NCI-H1417 (cell line): ENCODE measurements around the gene PPP3CA.

Experiments
- DNase-seq, 3 experiments: peaks; one replicate each; lab custom pipeline; 2025; lab: John Stamatoyannopoulos, UW

PPP3CA gene

DNA sequence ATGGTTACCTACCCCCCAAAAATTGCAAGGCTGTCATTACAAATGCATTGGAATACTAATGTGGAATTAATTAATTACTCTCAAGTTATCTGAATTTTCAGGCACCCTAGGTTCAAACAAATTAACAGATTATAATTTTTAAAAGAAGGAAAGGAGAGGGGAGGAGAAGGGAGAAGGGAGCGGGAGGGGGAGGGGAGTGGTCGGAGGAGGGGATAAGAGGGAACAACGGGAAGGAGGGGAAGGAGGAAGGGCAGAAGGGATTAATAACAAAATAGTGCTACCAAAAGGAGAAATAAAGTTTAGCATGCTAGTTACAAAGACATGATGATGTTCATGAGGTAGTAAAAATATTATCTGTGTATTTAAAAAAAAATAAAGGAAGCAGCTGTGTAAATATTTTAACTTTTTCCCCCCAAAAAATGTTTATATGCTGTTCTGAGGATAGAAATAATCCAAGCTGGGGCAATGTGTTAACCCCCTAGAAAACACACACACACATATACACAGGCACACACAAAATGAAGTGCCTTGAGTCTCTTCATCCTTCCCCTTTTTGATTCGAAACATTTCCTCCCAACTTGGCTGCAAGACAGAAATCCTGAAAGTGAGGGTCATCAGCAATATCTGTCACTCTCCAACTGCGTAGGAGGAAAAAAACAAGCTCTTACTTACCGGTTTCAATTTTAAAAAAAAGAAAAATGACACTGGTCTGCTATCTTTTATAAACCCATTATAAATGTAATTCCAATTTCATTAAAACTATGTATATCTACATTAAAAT, 58.8 kb downstream of the PPP3CA start:
- peak in 1 of 3 experiments; percentile 44 for DNase-seq

GRCh38 chr4:101287324-101287723, 60.0 kb downstream of the PPP3CA start:
- DNase-seq, result no peak

DNA sequence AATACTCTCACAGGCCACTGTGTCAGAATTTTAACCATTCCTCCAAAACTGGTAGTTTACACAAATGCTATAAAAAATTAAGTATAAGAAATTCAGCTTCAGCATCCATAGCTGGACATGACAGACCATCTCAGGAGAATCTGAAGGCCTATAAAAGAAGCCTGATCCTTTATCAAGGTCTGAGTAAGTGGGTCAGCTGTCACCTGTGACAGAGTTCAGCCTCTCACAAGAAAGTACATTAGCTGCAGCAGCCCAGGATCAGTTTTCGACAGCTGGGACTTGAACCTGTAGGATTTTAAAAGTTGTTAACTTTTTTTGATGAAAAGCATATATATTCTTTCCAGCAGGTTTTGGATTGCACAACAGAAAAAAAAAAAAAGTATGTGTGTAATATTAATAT, 60.7 kb downstream of the PPP3CA start:
- DNase-seq, result no peak

GRCh38 chr4:101285985-101286384, 61.3 kb downstream of the PPP3CA start:
- no peak for DNase-seq

- DNase-seq, result no peak
Observed at GRCh38 chr4:101284546-101284945, 62.8 kb downstream of the PPP3CA start.

DNA sequence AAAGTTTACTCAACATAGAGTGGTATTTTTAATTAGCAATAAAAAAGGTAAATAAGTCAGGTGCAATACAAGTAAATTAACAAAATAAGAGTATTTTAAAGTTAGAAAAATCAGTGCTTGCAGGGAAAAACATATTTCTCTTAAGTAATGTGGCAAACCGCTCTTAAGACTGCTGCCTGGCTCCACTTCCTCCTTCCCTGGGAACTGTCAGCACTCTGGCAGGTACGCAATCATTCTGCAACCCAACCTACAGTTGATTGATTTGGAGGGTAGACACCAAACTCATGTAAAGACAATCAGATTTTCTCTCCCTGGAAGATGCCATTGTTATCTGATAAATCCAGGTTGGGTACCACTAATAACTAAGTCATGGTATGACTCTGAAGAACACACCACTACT, 63.9 kb downstream of the PPP3CA start:
- no peak for DNase-seq

DNA sequence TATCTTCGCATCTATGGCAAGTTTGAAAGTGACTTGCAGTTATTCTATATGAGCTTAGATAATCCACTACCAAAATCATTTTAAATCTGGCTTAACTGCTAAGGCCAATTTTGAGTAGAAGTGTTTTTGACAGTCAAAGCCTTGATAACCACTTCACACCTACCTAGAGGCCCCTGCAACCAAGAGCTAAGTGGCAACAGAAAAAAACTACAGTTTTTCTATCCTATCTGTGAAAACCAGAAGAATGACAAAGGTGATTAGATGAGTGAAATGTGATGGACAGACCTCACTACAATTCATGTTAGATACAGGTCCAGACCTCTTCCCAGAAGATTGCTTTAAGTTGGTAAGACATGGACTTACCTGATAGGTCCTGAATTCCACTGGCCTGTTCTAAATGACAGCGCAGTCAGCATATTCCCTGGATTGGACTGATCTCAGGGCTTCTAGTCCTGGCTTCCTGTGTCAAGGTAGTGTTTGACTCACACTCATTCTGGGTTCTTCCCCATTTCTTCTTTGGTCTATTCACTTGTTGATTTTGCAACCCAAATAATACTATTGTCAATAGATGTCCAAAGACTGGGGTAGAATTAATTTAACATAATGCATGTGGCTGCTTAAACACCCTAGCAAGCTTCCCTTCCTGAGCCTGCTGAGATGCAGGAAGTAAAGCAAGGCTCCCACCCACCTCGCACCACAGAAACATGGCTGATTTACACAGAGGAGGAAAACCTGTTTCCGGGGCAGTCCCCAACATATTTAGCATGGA, 65.1 kb downstream of the PPP3CA start:
- DNase-seq, result no peak

GRCh38 chr4:101280866-101281600, 66.3 kb downstream of the PPP3CA start:
- no peak for DNase-seq

DNA sequence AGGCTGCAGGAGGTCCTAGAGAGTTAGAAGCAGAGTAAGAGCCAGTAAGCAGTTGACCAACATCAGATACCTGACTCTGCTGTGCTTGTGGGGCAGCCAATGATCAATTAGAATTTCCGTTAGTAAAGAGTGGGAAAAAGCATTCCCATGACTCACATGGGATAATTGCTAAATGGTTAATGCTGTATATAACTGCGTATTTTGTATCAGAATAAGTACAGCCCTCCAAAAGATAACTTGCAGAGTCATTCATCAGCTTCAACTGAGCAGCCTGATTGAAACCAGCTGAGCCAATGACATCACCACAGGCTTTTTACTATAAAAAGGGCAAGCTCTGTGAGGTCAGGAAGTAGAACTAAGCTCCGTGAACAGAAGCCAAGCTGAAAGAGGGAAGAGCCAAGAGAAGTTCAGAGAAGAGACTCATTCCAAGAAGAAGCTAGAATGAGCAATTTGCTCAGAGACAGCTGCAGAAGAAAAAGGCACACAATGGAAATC, 67.9 kb downstream of the PPP3CA start:
- no peak for DNase-seq

GRCh38 chr4:101277671-101278070, 69.7 kb downstream of the PPP3CA start:
- no peak for DNase-seq

GRCh38 chr4:101276661-101277060, 70.7 kb downstream of the PPP3CA start:
- DNase-seq, result no peak

DNA sequence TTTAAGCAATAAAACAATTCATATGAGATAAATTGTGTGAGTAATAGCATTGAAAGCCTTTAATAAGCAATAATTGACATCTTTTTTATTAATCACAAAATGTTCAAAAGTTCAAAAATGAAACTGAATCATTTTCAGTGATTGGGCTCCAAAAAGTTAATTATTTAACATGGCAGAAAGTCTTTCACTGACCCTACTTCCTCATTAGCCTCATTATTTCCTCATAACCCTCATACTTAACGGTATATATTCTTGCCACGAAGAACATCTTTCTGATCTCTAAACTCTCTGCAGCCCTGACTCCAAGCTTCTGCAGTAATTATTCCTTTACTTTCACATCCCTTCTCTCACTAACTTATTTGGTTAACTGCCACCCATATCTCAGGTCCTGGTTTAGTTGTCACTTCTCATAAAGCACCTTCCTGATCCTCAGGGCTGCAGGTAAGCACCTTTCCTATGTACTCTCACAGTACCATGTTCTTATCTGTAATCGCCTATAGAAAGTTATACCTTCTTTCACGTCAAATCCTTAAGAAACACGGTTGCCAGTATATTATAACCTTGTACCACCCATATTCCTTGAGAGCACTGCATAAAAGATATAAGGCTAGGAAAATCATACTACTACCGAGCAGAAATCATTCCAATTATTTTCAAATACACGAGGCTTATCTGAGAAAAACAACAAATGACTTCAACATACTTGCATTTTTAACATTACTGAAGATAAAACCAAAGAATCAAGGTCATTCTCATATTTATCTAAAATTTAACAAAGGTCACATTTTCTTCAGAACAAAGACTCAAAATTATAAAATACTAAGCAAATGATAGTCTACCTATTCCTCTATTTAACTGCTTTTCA, 72.2 kb downstream of the PPP3CA start:
- no peak for DNase-seq

DNA sequence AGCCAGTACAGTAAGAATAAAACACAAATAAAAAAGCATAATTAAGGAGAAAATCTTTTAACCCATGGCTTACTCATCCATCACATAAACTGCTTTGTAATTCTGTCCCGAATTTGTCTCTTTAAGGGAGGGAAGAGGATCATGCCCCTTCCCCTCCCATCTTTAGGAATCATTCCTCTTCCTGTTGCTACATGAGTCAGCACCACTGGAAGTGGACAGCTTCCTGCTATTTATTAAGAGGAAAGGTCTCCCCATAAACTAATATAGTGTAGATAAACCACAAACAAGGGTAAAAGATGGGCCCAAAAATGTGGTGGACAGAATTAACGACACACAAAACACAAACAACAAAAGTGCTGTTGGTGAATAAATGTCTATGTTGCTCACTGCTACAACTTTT, 75.8 kb downstream of the PPP3CA start:
- DNase-seq, result no peak

GRCh38 chr4:101269682-101270081, 77.6 kb downstream of the PPP3CA start:
- DNase-seq, result no peak

DNA sequence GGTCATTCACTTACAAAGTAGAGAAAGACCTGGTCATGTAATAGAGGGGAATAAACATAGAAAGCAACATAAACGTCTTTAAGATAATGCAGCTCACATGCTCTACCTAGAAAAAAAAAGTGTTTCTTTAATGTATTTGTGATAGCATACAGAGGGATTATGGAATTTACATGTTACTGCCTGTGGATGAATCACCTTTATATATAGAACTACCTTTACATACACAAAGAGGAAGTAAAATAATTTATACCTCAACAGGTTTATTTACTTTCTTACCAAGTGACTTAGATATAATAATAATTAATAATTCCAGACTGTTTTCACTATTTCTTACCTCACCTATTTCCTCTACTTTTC, 81.5 kb downstream of the PPP3CA start:
- DNase-seq, result no peak

- DNase-seq, result no peak
Observed at GRCh38 chr4:101264993-101265815, 82.1 kb downstream of the PPP3CA start.

- DNase-seq, result peak in 1 of 3 experiments; percentile 16
Observed at GRCh38 chr4:101264512-101264911, 82.8 kb downstream of the PPP3CA start.

- DNase-seq, result no peak
Observed at GRCh38 chr4:101262683-101263082, 84.6 kb downstream of the PPP3CA start.

DNA sequence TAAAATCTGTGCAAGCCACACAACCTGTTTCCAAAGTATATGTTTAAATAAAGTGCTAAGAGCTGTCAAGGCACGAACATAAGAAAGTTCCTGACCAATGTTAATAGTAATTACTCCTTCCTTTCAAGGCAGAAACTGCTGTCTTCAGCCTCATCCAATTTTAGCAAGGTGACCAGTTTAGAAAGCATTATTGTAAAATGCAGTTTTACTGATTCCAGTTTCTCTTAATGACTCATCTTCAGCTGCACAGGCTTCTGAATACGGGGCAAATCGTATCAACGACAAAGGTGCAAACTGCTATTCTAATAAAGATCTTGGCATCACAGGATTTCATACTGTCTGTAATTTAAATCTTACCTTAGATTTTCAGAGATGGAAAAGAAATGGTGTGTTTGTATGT, 87.5 kb downstream of the PPP3CA start:
- no peak for DNase-seq

- no peak for DNase-seq
Observed at GRCh38 chr4:101258883-101259282, 88.4 kb downstream of the PPP3CA start.

DNA sequence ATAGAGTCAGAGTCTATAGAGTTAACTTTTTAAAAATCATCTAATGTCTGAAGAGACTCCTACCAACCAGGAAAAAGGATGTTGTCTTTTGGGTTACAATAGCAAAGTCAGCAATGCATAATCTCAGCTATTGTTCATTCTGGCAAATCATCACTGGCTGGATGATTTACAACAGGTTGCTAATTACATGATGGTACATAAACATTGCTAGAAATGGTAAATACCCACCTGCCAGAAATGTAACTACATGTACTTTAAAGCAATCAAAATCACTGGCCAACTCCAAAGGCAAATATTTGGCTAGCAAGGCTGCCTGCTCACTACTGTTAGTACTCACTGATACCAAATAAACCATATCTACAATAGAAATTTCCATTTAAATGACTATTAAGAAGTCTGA, 91.1 kb downstream of the PPP3CA start:
- peak in 2 of 3 experiments; percentile 79 to 97 for DNase-seq
